WTC11 (cell line): ENCODE measurements around the gene PXDC1. TPM values are rescaled to one million over a fixed set of nuclear protein-coding genes. Genes with fewer than 3 reads are reported as not detected.
"Not testable (repeated sequence)": the region's sequence is repeated elsewhere in the genome, so short reads cannot be mapped to it uniquely, and the experiment has no call there.

Source experiments
- ATAC-seq: fragments of 200-7000 bp; cut with Tn5 transposase; 2 replicates; pipeline ENCODE4 v1.10.0; 2021; ENCODE audit warnings: mild to moderate bottlenecking, moderate library complexity
- CTCF ChIA-PET: fragments of 300-600 bp; sonication (Branson Sonifier 250); formaldehyde crosslinking; loops from one replicate; lab custom pipeline; 2021; ENCODE audit warnings: antibody characterized with exemption; lab: Charles Lee
- POLR2A ChIA-PET: fragments of 350-600 bp; sonication (Branson Sonifier 250); formaldehyde crosslinking; loops from one replicate; lab custom pipeline; 2021; ENCODE audit warnings: antibody characterized with exemption; lab: Charles Lee
- DNase-seq: peaks from one replicate; pipeline ENCODE4 v3.0.0; 2021; ENCODE audit warnings: low spot score
- H3K27ac Mint-ChIP-seq: 2 replicates; pipeline ENCODE4 v1.8.0; 2021; ENCODE audit warnings: mixed read lengths
- H3K27me3 Mint-ChIP-seq: 2 replicates; pipeline ENCODE4 v1.8.0; 2021; ENCODE audit warnings: low read depth, mild to moderate bottlenecking, moderate library complexity, mixed read lengths
- H3K36me3 Mint-ChIP-seq: 2 replicates; pipeline ENCODE4 v1.8.0; 2021; ENCODE audit warnings: mixed read lengths
- H3K4me1 Mint-ChIP-seq: 2 replicates; pipeline ENCODE4 v1.8.0; 2022; ENCODE audit warnings: mixed read lengths
- H3K4me3 Mint-ChIP-seq: 2 replicates; pipeline ENCODE4 v1.8.0; 2021; ENCODE audit warnings: mild to moderate bottlenecking, moderate library complexity, mixed read lengths
- H3K9me3 Mint-ChIP-seq: 2 replicates; pipeline ENCODE4 v1.8.0; 2021; ENCODE audit warnings: mixed read lengths
- CDX4 ChIP-seq: fragments of 250-450 bp; sonication (Bioruptor Pico); IDR thresholded peaks from 2 replicates; pipeline ENCODE4 v1.9.0; 2021; ENCODE audit warnings: moderate library complexity, mild to moderate bottlenecking, inconsistent platforms, borderline replicate concordance
- FOXJ3 ChIP-seq: sonication (generic); formaldehyde crosslinking; IDR thresholded peaks from 2 replicates; pipeline ENCODE4 v1.9.0; 2021; ENCODE audit warnings: missing genetic modification reagents, mild to moderate bottlenecking, borderline replicate concordance
- FOXP4 ChIP-seq: sonication (generic); formaldehyde crosslinking; IDR thresholded peaks from 2 replicates; pipeline ENCODE4 v1.8.0; 2022; ENCODE audit warnings: mild to moderate bottlenecking, missing genetic modification reagents
- GTF2I ChIP-seq: fragments of 250-450 bp; sonication (Bioruptor Pico); conservative IDR thresholded peaks from 2 replicates; pipeline ENCODE4 v1.4.0; 2021; ENCODE audit warnings: mild to moderate bottlenecking
- MAX ChIP-seq: sonication (generic); formaldehyde crosslinking; IDR thresholded peaks from 2 replicates; pipeline ENCODE4 v1.8.0; 2022; ENCODE audit warnings: mild to moderate bottlenecking, missing genetic modification reagents
- MXD4 ChIP-seq: fragments of 250-450 bp; sonication (Bioruptor Pico); IDR thresholded peaks from 2 replicates; pipeline ENCODE4 v1.8.0; 2021; ENCODE audit warnings: mild to moderate bottlenecking, moderate library complexity, borderline replicate concordance
- NFYB ChIP-seq: sonication (generic); formaldehyde crosslinking; conservative IDR thresholded peaks from 2 replicates; pipeline ENCODE4 v1.8.0; 2022; ENCODE audit warnings: low read depth, missing genetic modification reagents
- PRRX2 ChIP-seq: fragments of 250-450 bp; sonication (Bioruptor Pico); IDR thresholded peaks from 2 replicates; pipeline ENCODE4 v1.8.0; 2021; ENCODE audit warnings: mild to moderate bottlenecking
- RORB ChIP-seq: fragments of 250-450 bp; sonication (Bioruptor Pico); IDR thresholded peaks from 2 replicates; pipeline ENCODE4 v1.9.0; 2021; ENCODE audit warnings: mild to moderate bottlenecking
- SMAD3 ChIP-seq: sonication (generic); formaldehyde crosslinking; IDR thresholded peaks from 2 replicates; pipeline ENCODE4 v1.8.0; 2022; ENCODE audit warnings: missing genetic modification reagents, mild to moderate bottlenecking, borderline replicate concordance
- TP53 ChIP-seq: sonication (generic); formaldehyde crosslinking; IDR thresholded peaks from 2 replicates; pipeline ENCODE4 v1.8.1; 2023; ENCODE audit warnings: mild to moderate bottlenecking, missing genetic modification reagents
- USF2 ChIP-seq: sonication (generic); formaldehyde crosslinking; IDR thresholded peaks from 2 replicates; pipeline ENCODE4 v1.8.1; 2023; ENCODE audit warnings: mild to moderate bottlenecking, missing genetic modification reagents, moderate library complexity
- ZBTB21 ChIP-seq: sonication (generic); formaldehyde crosslinking; IDR thresholded peaks from 2 replicates; pipeline ENCODE4 v1.8.1; 2023; ENCODE audit warnings: mild to moderate bottlenecking, missing genetic modification reagents, borderline replicate concordance
- ZMAT4 ChIP-seq: fragments of 250-450 bp; sonication (Bioruptor Pico); IDR thresholded peaks from 2 replicates; pipeline ENCODE4 v1.9.0; 2021; ENCODE audit warnings: mild to moderate bottlenecking
- ZNF281 ChIP-seq: sonication (generic); formaldehyde crosslinking; IDR thresholded peaks from 2 replicates; pipeline ENCODE4 v1.8.0; 2023; ENCODE audit warnings: mild to moderate bottlenecking, missing genetic modification reagents
- ZNF423 ChIP-seq: fragments of 250-450 bp; sonication (Bioruptor Pico); IDR thresholded peaks from 2 replicates; pipeline ENCODE4 v2.1.2; 2022; ENCODE audit warnings: mild to moderate bottlenecking, moderate library complexity
- ZNF671 ChIP-seq: fragments of 250-450 bp; sonication (Bioruptor Pico); IDR thresholded peaks from 2 replicates; pipeline ENCODE4 v1.8.0; 2021; ENCODE audit warnings: mild to moderate bottlenecking
- total RNA-seq: library from RNA; stranded (reverse); gene quantifications from 3 replicates; pipeline ENCODE4 v1.2.3, GENCODE V29; 2021
- TF ChIP-seq, protein P1 (sequence below): sonication (generic); formaldehyde crosslinking; IDR thresholded peaks from 2 replicates; pipeline ENCODE4 v1.8.1; 2023; ENCODE audit warnings: mild to moderate bottlenecking, missing genetic modification reagents

The PXDC1 gene
- total RNA-seq, 1 experiment from 2014 or later, result 3.3 TPM

DNA sequence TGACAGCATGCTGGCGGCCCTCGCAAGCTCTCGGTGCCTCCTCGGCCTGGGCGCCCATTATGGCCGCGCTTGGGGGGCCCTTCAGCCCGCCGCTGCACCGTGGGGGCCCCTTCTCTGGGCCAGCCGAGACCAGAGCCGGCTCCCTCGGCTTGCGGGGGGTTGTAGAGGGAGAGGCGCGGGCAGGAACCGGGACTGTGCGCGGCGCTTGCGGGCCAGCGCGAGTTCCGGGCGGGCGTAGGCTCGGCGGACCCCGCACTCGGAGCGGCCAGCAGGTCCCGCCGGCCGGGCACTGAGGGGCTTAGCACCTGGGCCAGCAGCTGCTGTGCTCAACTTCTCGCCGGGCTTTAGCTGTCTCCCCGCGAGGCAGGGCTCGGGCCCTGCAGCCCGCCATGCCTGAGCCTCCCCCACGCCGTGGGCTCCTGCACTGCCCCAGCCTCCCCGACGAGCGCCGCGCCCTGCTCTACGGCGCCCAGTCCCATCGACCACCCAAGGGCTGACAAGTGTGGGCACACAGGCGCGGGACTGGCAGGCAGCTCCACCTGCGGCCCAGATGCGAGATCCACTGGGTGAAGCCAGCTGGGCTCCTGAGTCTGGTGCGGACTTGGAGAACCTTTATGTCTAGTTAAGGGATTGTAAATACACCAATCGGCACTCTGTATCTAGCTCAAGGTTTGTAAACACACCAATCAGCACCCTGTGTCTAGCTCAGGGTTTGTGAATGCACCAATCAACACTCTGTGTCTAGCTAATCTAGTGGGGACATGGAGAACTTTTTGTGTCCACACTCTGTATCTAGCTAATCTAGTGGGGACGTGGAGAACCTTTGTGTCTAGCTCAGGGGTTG lies 6.7 kb upstream of the PXDC1 start:
- POLR2A ChIA-PET, H3K4me3 Mint-ChIP-seq: not testable (repeated sequence)
- peak; percentile 31; the same call in 1 of the 2 replicates for TF ChIP-seq NFYB
- TF ChIP-seq, all 79 proteins: peak for 1; not testable (repeated sequence) for 78

DNA sequence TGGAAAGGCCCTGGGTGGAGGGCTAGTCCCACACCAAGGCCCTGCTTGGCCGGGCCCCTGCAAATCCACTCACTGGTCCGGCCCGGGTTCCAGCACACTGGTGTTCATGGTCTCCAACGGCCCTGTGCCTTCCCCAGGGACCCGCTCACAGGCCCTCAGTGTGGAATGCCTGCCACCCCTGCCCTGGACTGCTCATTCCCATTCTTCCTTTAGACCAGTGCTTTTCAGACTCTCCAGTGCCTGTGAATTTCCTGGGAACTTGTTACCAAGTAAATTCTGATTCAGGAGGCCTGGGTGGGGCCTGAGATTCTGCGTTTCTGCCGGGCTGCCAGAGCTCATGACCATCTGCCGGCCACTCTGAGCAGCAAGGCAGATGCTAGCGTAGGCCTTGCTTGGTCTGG lies 5.7 kb upstream of the PXDC1 start:
- POLR2A ChIA-PET, result interaction anchor here (1.2 kb wide), 1 partner anchor 264 kb away, joined by 4 read pairs; a partner anchor contains a TSS
- TF ChIP-seq PRRX2 (CRISPR knock-in tag) (no peak), ZNF281 (CRISPR knock-in tag) (no peak), ZNF423 (CRISPR knock-in tag) (no peak), FOXJ3 (no peak), FOXP4 (CRISPR knock-in tag) (no peak), MXD4 (CRISPR knock-in tag) (no peak), GTF2I (CRISPR knock-in tag) (no peak)
- TF ChIP-seq, protein P1, sequence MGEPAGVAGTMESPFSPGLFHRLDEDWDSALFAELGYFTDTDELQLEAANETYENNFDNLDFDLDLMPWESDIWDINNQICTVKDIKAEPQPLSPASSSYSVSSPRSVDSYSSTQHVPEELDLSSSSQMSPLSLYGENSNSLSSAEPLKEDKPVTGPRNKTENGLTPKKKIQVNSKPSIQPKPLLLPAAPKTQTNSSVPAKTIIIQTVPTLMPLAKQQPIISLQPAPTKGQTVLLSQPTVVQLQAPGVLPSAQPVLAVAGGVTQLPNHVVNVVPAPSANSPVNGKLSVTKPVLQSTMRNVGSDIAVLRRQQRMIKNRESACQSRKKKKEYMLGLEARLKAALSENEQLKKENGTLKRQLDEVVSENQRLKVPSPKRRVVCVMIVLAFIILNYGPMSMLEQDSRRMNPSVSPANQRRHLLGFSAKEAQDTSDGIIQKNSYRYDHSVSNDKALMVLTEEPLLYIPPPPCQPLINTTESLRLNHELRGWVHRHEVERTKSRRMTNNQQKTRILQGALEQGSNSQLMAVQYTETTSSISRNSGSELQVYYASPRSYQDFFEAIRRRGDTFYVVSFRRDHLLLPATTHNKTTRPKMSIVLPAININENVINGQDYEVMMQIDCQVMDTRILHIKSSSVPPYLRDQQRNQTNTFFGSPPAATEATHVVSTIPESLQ (CRISPR knock-in tag), result no peak
- no peak for ATAC-seq
- H3K9me3 Mint-ChIP-seq, result no peaks in the 10 kb centered on the region
- H3K36me3 Mint-ChIP-seq, result no peaks in the 10 kb centered on the region
- CTCF ChIA-PET, result interaction anchor here (1.4 to 3.4 kb wide), 5 partner anchors 9 to 234 kb away, joined by 3 to 45 read pairs (median 11); partner anchors contain the start of gene FAM50B
- H3K4me1 Mint-ChIP-seq, result peaks cover 44% of the 10 kb centered on the region
- H3K27ac Mint-ChIP-seq, result peak overlapping the region; percentile 57; the same call in 1 of the 2 replicates
- H3K27me3 Mint-ChIP-seq, result peaks cover 32% of the 10 kb centered on the region
- no peak for DNase-seq
- no peak overlapping the region for H3K4me3 Mint-ChIP-seq

More for the DNA sequence above, 6.7 kb upstream of the PXDC1 start:
- DNase-seq, H3K36me3 Mint-ChIP-seq, H3K9me3 Mint-ChIP-seq, ATAC-seq, H3K27ac Mint-ChIP-seq: not testable (repeated sequence)
- CTCF ChIA-PET, result interaction anchor here (1.1 to 2.2 kb wide), 3 partner anchors 91 to 220 kb away, joined by 4 to 13 read pairs (median 5); partner anchors contain the start of gene FAM50B
- peaks cover 22% of the 10 kb centered on the region for H3K27me3 Mint-ChIP-seq
- peaks cover 39% of the 10 kb centered on the region for H3K4me1 Mint-ChIP-seq

DNA sequence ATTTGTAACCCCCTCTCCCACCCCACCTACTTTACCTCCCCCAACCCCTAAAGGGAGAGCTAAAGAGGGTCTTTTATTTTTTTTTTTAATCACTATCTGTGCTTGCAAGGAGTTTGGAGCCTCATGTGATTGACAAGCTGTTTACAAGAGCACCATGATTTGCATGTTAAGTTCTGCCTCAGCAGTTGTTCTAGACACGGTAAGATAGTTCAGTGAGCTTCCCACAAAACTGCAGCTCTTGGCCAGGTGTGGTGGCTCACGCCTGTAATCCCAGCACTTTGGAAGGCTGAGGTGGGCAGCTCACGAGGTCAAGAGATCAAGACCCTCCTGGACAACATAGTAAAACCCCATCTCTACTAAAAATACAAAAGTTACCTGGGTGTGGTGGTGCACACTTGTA lies 5.0 kb upstream of the PXDC1 start:
- CTCF ChIA-PET, result interaction anchor here (0.9 to 3.4 kb wide), 7 partner anchors 8 to 234 kb away, joined by 3 to 45 read pairs (median 11); partner anchors contain the start of gene FAM50B
- TF ChIP-seq SMAD3, result no peak
- TF ChIP-seq ZNF671, result no peak
- no peak for TF ChIP-seq MAX
- no peak for TF ChIP-seq FOXJ3
- no peak for TF ChIP-seq RORB
- TF ChIP-seq TP53 (CRISPR knock-in tag), result no peak
- no peak for TF ChIP-seq GTF2I (CRISPR knock-in tag)
- no peak for TF ChIP-seq USF2 (CRISPR knock-in tag)
- no peak for TF ChIP-seq ZNF423 (CRISPR knock-in tag)
- TF ChIP-seq ZBTB21 (CRISPR knock-in tag), result no peak
- no peak for TF ChIP-seq CDX4
- no peak for TF ChIP-seq ZMAT4 (CRISPR knock-in tag)

More for the DNA sequence above, 5.0 kb upstream of the PXDC1 start:
- H3K36me3 Mint-ChIP-seq, result no peaks in the 10 kb centered on the region
- peak overlapping the region; percentile 95 for H3K27ac Mint-ChIP-seq
- DNase-seq (no peak), ATAC-seq (no peak)
- H3K4me1 Mint-ChIP-seq, result peaks cover 44% of the 10 kb centered on the region
- no peaks in the 10 kb centered on the region for H3K9me3 Mint-ChIP-seq
- POLR2A ChIA-PET, result interaction anchor here (1.2 kb wide), 1 partner anchor 265 kb away, joined by 4 read pairs; a partner anchor contains a TSS
- peaks cover 34% of the 10 kb centered on the region for H3K27me3 Mint-ChIP-seq
- H3K4me3 Mint-ChIP-seq, result peak overlapping the region; percentile 37
